PC-9 (cell line): ENCODE results near the gene SYNE1.
A peak's percentile ranks its signal among the peaks of the same experiment; 100 is the strongest.

ENCODE experiments used
- EZH2 ChIP-seq: fragments of 200-600 bp; sonication (generic); IDR thresholded peaks from 2 replicates; pipeline ENCODE4 v1.8.0; 2017; ENCODE audit warnings: antibody characterized with exemption, low read depth
- TF ChIP-seq, protein P1 (sequence below): fragments of 200-600 bp; sonication (generic); conservative IDR thresholded peaks from 2 replicates; pipeline ENCODE4 v1.6.1; 2017; ENCODE audit warnings: mixed run types, antibody characterized with exemption, mild to moderate bottlenecking, moderate library complexity

DNA sequence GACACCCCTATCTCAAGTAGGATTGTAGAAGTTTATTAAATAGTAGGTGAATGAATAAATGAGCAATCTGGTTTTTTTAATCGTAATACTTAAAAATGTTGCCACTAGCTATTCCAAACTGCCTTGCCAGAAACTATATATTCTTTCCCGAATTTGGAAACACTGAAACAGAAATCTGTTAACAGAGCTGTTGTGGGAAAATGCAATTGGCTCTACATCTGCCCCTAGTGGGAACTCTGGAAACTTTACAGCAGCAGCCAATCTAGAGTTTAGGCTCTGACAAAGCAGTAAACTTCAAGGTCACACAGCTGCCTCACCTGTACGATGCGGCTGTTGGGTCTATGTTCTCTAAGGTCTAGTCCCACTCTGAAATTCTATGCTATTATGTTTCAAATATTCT lies 41.7 kb downstream of the SYNE1 start:
- TF ChIP-seq, protein P1, sequence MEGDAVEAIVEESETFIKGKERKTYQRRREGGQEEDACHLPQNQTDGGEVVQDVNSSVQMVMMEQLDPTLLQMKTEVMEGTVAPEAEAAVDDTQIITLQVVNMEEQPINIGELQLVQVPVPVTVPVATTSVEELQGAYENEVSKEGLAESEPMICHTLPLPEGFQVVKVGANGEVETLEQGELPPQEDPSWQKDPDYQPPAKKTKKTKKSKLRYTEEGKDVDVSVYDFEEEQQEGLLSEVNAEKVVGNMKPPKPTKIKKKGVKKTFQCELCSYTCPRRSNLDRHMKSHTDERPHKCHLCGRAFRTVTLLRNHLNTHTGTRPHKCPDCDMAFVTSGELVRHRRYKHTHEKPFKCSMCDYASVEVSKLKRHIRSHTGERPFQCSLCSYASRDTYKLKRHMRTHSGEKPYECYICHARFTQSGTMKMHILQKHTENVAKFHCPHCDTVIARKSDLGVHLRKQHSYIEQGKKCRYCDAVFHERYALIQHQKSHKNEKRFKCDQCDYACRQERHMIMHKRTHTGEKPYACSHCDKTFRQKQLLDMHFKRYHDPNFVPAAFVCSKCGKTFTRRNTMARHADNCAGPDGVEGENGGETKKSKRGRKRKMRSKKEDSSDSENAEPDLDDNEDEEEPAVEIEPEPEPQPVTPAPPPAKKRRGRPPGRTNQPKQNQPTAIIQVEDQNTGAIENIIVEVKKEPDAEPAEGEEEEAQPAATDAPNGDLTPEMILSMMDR: peak; percentile 51; the same call in 1 of the 2 replicates
- TF ChIP-seq EZH2: no peak
